Measurements from ENCODE around the gene NDUFS7. TPM values are rescaled to one million over a fixed set of nuclear protein-coding genes. Genes with fewer than 3 reads are reported as not detected.

Gene NDUFS7
- total RNA-seq, 1 experiment from 2014 or later: 83.9 TPM

GRCh38 chr19:1420590-1420989 is 36.9 kb downstream of the NDUFS7 start:
- H3K9me3 Mint-ChIP-seq: no peaks in the 10 kb centered on the region
- Histone ChIP-seq H3K23ac (ENCODE audit: insufficient read length, low read depth, low read length) (no peak overlapping the region), H3K56ac (ENCODE audit: insufficient read length, low read depth, low read length) (no peak overlapping the region), H2AK5ac (ENCODE audit: insufficient read length, low read length) (no peak overlapping the region), H3K27ac (ENCODE audit: insufficient read length, low read depth, low read length) (no peak overlapping the region), H4K91ac (ENCODE audit: insufficient read length, low read depth, low read length) (no peak overlapping the region), H3K27me3 (ENCODE audit: insufficient read depth, low read length) (no peaks in the 10 kb centered on the region), H4K5ac (ENCODE audit: insufficient read length, low read depth, low read length) (no peak overlapping the region), H3K4ac (ENCODE audit: low read depth, low read length) (no peak overlapping the region), H3K14ac (ENCODE audit: insufficient read depth, low read length) (no peak overlapping the region), H4K20me1 (ENCODE audit: control insufficient read depth, insufficient read depth, insufficient read length) (peaks cover 2% of the 10 kb centered on the region), H2BK20ac (ENCODE audit: low read depth, low read length, poor library complexity, severe bottlenecking) (no peak overlapping the region), H2AFZ (ENCODE audit: low read length) (no peak overlapping the region), H3K4me1 (ENCODE audit: insufficient read depth, low read length) (no peaks in the 10 kb centered on the region; the same call in 1 of the 2 replicates), H3K4me2 (ENCODE audit: insufficient read depth, insufficient read length, low read length) (no peak overlapping the region), H3K79me2 (ENCODE audit: insufficient read depth, low read length) (peaks cover 31% of the 10 kb centered on the region; the same call in 1 of the 2 replicates), H3T11ph (ENCODE audit: low read length) (no peak overlapping the region), H2BK15ac (ENCODE audit: low read depth, low read length) (no peak overlapping the region), H3K18ac (ENCODE audit: insufficient read length, low read depth, low read length) (no peak overlapping the region), H3K9me3 (ENCODE audit: control insufficient read depth, low read depth, low read length) (no peaks in the 10 kb centered on the region), H3K23me2 (ENCODE audit: insufficient read length, low read depth, low read length, poor library complexity, severe bottlenecking) (peaks cover 6% of the 10 kb centered on the region), H3K79me1 (ENCODE audit: insufficient read depth, low read depth, low read length, poor library complexity, severe bottlenecking) (peaks cover 10% of the 10 kb centered on the region), H2BK12ac (ENCODE audit: insufficient read length, low read depth, low read length) (no peak overlapping the region), H3K9ac (ENCODE audit: extremely low read depth, insufficient read length, low read length) (no peak overlapping the region), H2BK120ac (ENCODE audit: low read depth, low read length, poor library complexity, severe bottlenecking) (no peak overlapping the region), H2BK5ac (ENCODE audit: insufficient read length, low read length) (no peak overlapping the region), H4K8ac (replicated peaks; ENCODE audit: insufficient read length, low read depth, low read length) (no peak overlapping the region)
- no peak for TF ChIP-seq CTCF (conservative IDR thresholded peaks at IDR 0.05)
- H3K36me3 Mint-ChIP-seq (ENCODE audit: insufficient read depth in 1 of 3, low read depth in 3 of 3): peaks cover 29 to 90% (median 75%) of the 10 kb centered on the region in 3 experiments
- peaks cover 21 to 40% of the 10 kb centered on the region in 2 experiments for H3K4me1 Mint-ChIP-seq
- no peaks in the 10 kb centered on the region for H3K27me3 Mint-ChIP-seq (ENCODE audit: low read depth)
- peak overlapping the region in 2 of 3 experiments; percentile 82 to 93; a peak in 3 of 7 replicates for H3K27ac Mint-ChIP-seq
- no peak for DNase-seq
- no CpG with 5 or more reads among the region's 15 CpGs for WGBS (ENCODE audit: extremely low coverage, insufficient read length, low lambda C conversion rate)
- no peak overlapping the region for H3K4me3 Mint-ChIP-seq
